GM23338 (cell line): ENCODE data around the gene CCDC170. TPM values are rescaled to one million over a fixed set of nuclear protein-coding genes. Genes with fewer than 3 reads are reported as not detected.

Source experiments
- ATAC-seq: fragments of 200-7000 bp; cut with Tn5 transposase; 3 replicates; pipeline ENCODE4 v1.9.1; 2020
- DNase-seq: peaks from one replicate; pipeline ENCODE4 v3.0.0-alpha.2; 2015; ENCODE audit warnings: low spot score
- H2AFZ ChIP-seq: fragments of 200-600 bp; sonication (generic); 2 replicates; pipeline ENCODE4 v1.8.0; 2016; ENCODE audit warnings: antibody characterized with exemption, mild to moderate bottlenecking, moderate library complexity
- H3F3A ChIP-seq: fragments of 200-600 bp; sonication (generic); replicated peaks from 2 replicates; pipeline ENCODE4 v1.8.0; 2017; ENCODE audit warnings: antibody characterized with exemption, mixed run types, low read depth
- H3K27ac ChIP-seq: fragments of 200-600 bp; sonication (generic); 2 replicates; pipeline ENCODE4 v1.6.1; 2016; ENCODE audit warnings: low read depth
- H3K27me3 ChIP-seq: fragments of 200-600 bp; sonication (generic); 2 replicates; pipeline ENCODE4 v1.8.0; 2016; ENCODE audit warnings: mild to moderate bottlenecking, mixed run types, moderate library complexity; ENCODE audit not compliant: insufficient read depth
- H3K36me3 ChIP-seq: fragments of 200-600 bp; sonication (generic); 2 replicates; pipeline ENCODE4 v1.8.0; 2016; ENCODE audit warnings: mild to moderate bottlenecking; ENCODE audit not compliant: insufficient read depth
- H3K4me1 ChIP-seq: fragments of 200-600 bp; sonication (generic); 2 replicates; pipeline ENCODE4 v1.8.0; 2016; ENCODE audit warnings: mild to moderate bottlenecking, moderate library complexity; ENCODE audit not compliant: insufficient read depth
- H3K4me2 ChIP-seq: fragments of 200-600 bp; sonication (generic); 2 replicates; pipeline ENCODE4 v1.7.1; 2017; ENCODE audit warnings: mixed run types
- H3K4me3 ChIP-seq: fragments of 200-600 bp; sonication (generic); 2 replicates; pipeline ENCODE4 v1.6.1; 2016; ENCODE audit warnings: mixed run types
- H3K79me2 ChIP-seq: fragments of 200-600 bp; sonication (generic); replicated peaks from 2 replicates; pipeline ENCODE4 v1.8.0; 2017; ENCODE audit warnings: mild to moderate bottlenecking; ENCODE audit not compliant: insufficient read depth
- H3K9me2 ChIP-seq: fragments of 200-600 bp; sonication (generic); 2 replicates; pipeline ENCODE4 v1.8.0; 2017; ENCODE audit not compliant: insufficient read depth
- H4K20me1 ChIP-seq: fragments of 200-600 bp; sonication (generic); replicated peaks from 2 replicates; pipeline ENCODE4 v1.8.0; 2017; ENCODE audit warnings: mild to moderate bottlenecking; ENCODE audit not compliant: insufficient read depth
- H3K27ac Mint-ChIP-seq: 2 replicates; pipeline ENCODE4 v1.8.0; 2020; ENCODE audit warnings: inconsistent platforms, mild to moderate bottlenecking, moderate library complexity, mixed read lengths
- H3K27me3 Mint-ChIP-seq: 3 replicates; pipeline ENCODE4 v1.8.0; 2022; ENCODE audit warnings: low read depth, mild to moderate bottlenecking, moderate library complexity, mixed read lengths, inconsistent platforms; ENCODE audit not compliant: insufficient read depth, poor library complexity
- H3K36me3 Mint-ChIP-seq: 3 replicates; pipeline ENCODE4 v1.8.0; 2021; ENCODE audit warnings: low read depth, mild to moderate bottlenecking, inconsistent platforms, moderate library complexity, mixed read lengths
- H3K4me1 Mint-ChIP-seq: 3 replicates; pipeline ENCODE4 v1.8.0; 2020; ENCODE audit warnings: mild to moderate bottlenecking, inconsistent platforms, mixed read lengths
- H3K4me3 Mint-ChIP-seq: 3 replicates; pipeline ENCODE4 v1.8.0; 2021; ENCODE audit warnings: moderate library complexity, mild to moderate bottlenecking, inconsistent platforms, mixed read lengths
- H3K9me3 Mint-ChIP-seq: 3 replicates; pipeline ENCODE4 v1.8.0; 2020; ENCODE audit warnings: moderate library complexity, mild to moderate bottlenecking, inconsistent platforms, mixed read lengths
- CREB1 ChIP-seq: fragments of 250-450 bp; sonication (Bioruptor Pico); IDR thresholded peaks from 2 replicates; pipeline ENCODE4 v1.5.0; 2020; ENCODE audit warnings: low read depth, mild to moderate bottlenecking, moderate library complexity
- EZH2phosphoT487 ChIP-seq: fragments of 200-600 bp; sonication (generic); IDR thresholded peaks from one replicate; pipeline ENCODE4 v1.8.1; 2018; ENCODE audit warnings: antibody characterized with exemption; ENCODE audit not compliant: unreplicated experiment
- POLR2AphosphoS5 ChIP-seq: IDR thresholded peaks from 2 replicates; pipeline ENCODE4 v1.6.1; 2016; ENCODE audit warnings: antibody characterized with exemption, low read depth
- polyA plus RNA-seq: library from polyadenylated mRNA; unstranded; fragments of >200 nt; fragmentation: Nextera tagmentation; extraction: Ambion mirVana; gene quantifications from 2 replicates; pipeline ENCODE4 v1.2.1, GENCODE V29; 2016
- total RNA-seq: library from RNA; depleted of rRNA; stranded (reverse); fragments of >200 nt; shearing (Covaris generic); gene quantifications from 2 replicates; pipeline ENCODE4 v1.2.3, GENCODE V29; 2014
- TF ChIP-seq, protein P1 (sequence below): IDR thresholded peaks from one replicate; pipeline ENCODE4 v1.6.1; 2018; ENCODE audit warnings: antibody characterized with exemption; ENCODE audit not compliant: unreplicated experiment
- TF ChIP-seq, protein P2 (sequence below): fragments of 250-450 bp; sonication (Bioruptor Pico); IDR thresholded peaks from 2 replicates; pipeline ENCODE4 v1.5.0; 2020; ENCODE audit warnings: mild to moderate bottlenecking, moderate library complexity

The CCDC170 gene
- total and polyA plus RNA-seq, 2 experiments from 2014 or later: 0.18 TPM; not detected in 1

DNA sequence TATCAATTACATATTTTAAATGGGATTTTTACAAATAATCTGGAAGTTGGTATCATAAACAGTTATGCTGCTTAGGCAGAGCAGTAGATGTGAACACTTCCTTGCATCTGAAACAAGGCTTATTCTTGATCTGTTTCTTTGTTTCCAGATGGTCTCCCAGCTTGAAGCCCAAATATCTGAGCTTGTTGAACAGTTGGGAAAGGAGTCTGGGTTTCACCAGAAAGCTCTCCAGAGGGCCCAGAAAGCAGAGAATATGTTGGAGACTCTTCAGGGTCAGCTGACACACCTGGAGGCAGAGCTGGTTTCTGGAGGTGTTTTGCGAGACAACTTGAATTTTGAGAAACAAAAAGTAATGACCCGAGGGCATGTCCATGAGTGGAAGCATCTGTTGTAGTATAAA is 91.9 kb downstream of the CCDC170 start:
- H3K4me1 Mint-ChIP-seq: peaks cover 25% of the 10 kb centered on the region
- no peaks in the 10 kb centered on the region for H3K79me2 ChIP-seq
- no peak overlapping the region for H2AFZ ChIP-seq
- TF ChIP-seq POLR2AphosphoS5: no peak
- TF ChIP-seq EZH2phosphoT487: no peak
- no peak for TF ChIP-seq CREB1 (CRISPR knock-in tag)
- TF ChIP-seq, protein P1, sequence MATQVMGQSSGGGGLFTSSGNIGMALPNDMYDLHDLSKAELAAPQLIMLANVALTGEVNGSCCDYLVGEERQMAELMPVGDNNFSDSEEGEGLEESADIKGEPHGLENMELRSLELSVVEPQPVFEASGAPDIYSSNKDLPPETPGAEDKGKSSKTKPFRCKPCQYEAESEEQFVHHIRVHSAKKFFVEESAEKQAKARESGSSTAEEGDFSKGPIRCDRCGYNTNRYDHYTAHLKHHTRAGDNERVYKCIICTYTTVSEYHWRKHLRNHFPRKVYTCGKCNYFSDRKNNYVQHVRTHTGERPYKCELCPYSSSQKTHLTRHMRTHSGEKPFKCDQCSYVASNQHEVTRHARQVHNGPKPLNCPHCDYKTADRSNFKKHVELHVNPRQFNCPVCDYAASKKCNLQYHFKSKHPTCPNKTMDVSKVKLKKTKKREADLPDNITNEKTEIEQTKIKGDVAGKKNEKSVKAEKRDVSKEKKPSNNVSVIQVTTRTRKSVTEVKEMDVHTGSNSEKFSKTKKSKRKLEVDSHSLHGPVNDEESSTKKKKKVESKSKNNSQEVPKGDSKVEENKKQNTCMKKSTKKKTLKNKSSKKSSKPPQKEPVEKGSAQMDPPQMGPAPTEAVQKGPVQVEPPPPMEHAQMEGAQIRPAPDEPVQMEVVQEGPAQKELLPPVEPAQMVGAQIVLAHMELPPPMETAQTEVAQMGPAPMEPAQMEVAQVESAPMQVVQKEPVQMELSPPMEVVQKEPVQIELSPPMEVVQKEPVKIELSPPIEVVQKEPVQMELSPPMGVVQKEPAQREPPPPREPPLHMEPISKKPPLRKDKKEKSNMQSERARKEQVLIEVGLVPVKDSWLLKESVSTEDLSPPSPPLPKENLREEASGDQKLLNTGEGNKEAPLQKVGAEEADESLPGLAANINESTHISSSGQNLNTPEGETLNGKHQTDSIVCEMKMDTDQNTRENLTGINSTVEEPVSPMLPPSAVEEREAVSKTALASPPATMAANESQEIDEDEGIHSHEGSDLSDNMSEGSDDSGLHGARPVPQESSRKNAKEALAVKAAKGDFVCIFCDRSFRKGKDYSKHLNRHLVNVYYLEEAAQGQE: no peak
- TF ChIP-seq, protein P2, sequence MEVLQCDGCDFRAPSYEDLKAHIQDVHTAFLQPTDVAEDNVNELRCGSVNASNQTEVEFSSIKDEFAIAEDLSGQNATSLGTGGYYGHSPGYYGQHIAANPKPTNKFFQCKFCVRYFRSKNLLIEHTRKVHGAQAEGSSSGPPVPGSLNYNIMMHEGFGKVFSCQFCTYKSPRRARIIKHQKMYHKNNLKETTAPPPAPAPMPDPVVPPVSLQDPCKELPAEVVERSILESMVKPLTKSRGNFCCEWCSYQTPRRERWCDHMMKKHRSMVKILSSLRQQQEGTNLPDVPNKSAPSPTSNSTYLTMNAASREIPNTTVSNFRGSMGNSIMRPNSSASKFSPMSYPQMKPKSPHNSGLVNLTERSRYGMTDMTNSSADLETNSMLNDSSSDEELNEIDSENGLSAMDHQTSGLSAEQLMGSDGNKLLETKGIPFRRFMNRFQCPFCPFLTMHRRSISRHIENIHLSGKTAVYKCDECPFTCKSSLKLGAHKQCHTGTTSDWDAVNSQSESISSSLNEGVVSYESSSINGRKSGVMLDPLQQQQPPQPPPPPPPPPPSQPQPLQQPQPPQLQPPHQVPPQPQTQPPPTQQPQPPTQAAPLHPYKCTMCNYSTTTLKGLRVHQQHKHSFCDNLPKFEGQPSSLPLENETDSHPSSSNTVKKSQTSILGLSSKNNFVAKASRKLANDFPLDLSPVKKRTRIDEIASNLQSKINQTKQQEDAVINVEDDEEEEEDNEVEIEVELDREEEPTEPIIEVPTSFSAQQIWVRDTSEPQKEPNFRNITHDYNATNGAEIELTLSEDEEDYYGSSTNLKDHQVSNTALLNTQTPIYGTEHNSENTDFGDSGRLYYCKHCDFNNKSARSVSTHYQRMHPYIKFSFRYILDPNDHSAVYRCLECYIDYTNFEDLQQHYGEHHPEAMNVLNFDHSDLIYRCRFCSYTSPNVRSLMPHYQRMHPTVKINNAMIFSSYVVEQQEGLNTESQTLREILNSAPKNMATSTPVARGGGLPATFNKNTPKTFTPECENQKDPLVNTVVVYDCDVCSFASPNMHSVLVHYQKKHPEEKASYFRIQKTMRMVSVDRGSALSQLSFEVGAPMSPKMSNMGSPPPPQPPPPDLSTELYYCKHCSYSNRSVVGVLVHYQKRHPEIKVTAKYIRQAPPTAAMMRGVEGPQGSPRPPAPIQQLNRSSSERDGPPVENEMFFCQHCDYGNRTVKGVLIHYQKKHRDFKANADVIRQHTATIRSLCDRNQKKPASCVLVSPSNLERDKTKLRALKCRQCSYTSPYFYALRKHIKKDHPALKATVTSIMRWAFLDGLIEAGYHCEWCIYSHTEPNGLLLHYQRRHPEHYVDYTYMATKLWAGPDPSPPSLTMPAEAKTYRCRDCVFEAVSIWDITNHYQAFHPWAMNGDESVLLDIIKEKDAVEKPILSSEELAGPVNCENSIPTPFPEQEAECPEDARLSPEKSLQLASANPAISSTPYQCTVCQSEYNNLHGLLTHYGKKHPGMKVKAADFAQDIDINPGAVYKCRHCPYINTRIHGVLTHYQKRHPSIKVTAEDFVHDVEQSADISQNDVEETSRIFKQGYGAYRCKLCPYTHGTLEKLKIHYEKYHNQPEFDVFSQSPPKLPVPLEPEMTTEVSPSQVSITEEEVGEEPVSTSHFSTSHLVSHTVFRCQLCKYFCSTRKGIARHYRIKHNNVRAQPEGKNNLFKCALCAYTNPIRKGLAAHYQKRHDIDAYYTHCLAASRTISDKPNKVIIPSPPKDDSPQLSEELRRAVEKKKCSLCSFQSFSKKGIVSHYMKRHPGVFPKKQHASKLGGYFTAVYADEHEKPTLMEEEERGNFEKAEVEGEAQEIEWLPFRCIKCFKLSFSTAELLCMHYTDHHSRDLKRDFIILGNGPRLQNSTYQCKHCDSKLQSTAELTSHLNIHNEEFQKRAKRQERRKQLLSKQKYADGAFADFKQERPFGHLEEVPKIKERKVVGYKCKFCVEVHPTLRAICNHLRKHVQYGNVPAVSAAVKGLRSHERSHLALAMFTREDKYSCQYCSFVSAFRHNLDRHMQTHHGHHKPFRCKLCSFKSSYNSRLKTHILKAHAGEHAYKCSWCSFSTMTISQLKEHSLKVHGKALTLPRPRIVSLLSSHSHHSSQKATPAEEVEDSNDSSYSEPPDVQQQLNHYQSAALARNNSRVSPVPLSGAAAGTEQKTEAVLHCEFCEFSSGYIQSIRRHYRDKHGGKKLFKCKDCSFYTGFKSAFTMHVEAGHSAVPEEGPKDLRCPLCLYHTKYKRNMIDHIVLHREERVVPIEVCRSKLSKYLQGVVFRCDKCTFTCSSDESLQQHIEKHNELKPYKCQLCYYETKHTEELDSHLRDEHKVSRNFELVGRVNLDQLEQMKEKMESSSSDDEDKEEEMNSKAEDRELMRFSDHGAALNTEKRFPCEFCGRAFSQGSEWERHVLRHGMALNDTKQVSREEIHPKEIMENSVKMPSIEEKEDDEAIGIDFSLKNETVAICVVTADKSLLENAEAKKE (CRISPR knock-in tag): 0 out of 2 replicates have a peak, but pooled peaks have one; percentile 55
- H3K36me3 ChIP-seq: no peaks in the 10 kb centered on the region
- H3K27ac ChIP-seq: no peak overlapping the region
- peaks cover 27% of the 10 kb centered on the region for H3K4me1 ChIP-seq
- H4K20me1 ChIP-seq: no peaks in the 10 kb centered on the region
- H3K9me3 Mint-ChIP-seq: peaks cover 19% of the 10 kb centered on the region
- H3K4me3 ChIP-seq: no peak overlapping the region
- H3F3A ChIP-seq: no peaks in the 10 kb centered on the region
- no peaks in the 10 kb centered on the region for H3K27me3 ChIP-seq
- DNase-seq (no peak), ATAC-seq (no peak)
- no peak overlapping the region for H3K27ac Mint-ChIP-seq
- H3K4me2 ChIP-seq: no peak overlapping the region
- peaks cover 5% of the 10 kb centered on the region; the same call in 2 of the 3 replicates for H3K36me3 Mint-ChIP-seq
- H3K27me3 Mint-ChIP-seq: peaks cover 4% of the 10 kb centered on the region
- H3K4me3 Mint-ChIP-seq: no peak overlapping the region
- H3K9me2 ChIP-seq: peaks cover 2% of the 10 kb centered on the region; the same call in 1 of the 2 replicates
